HepG2 (cell line): Measurements from ENCODE around the gene DUSP7. TPM values are rescaled to one million over a fixed set of nuclear protein-coding genes. Genes with fewer than 3 reads are reported as not detected.

Source experiments
- PAWR ChIP-seq: sonication (generic); formaldehyde crosslinking; IDR thresholded peaks from 2 replicates; pipeline ENCODE4 v1.4.0; 2020; ENCODE audit warnings: missing genetic modification reagents, mild to moderate bottlenecking, borderline replicate concordance
- ZFP82 ChIP-seq: sonication (generic); formaldehyde crosslinking; IDR thresholded peaks from 2 replicates; pipeline ENCODE4 v1.5.1; 2020; ENCODE audit warnings: mild to moderate bottlenecking, missing genetic modification reagents, borderline replicate concordance
- ZNF264 ChIP-seq: sonication (generic); formaldehyde crosslinking; IDR thresholded peaks from 2 replicates; pipeline ENCODE4 v1.4.0; 2020; ENCODE audit warnings: missing genetic modification reagents
- ZNF431 ChIP-seq: sonication (generic); formaldehyde crosslinking; IDR thresholded peaks from 2 replicates; pipeline ENCODE4 v1.9.0; 2022; ENCODE audit warnings: missing genetic modification reagents, low read depth, mild to moderate bottlenecking, borderline replicate concordance
- ZNF605 ChIP-seq: sonication (generic); formaldehyde crosslinking; IDR thresholded peaks from 2 replicates; pipeline ENCODE4 v1.8.0; 2022; ENCODE audit warnings: mild to moderate bottlenecking, missing genetic modification reagents
- polyA plus RNA-seq, 8 experiments: library from polyadenylated mRNA; depleted of rRNA in 3 of 8; stranded (reverse) in 7 of 8; unstranded in 1 of 8; fragments of >200 nt; fragmentation: Illumina TruSeq in 4 of 8; extraction: Trizol in 4 of 8; gene quantifications; 2 replicates each; pipeline versions ENCODE4 v1.2.1 to v1.2.3, GENCODE V29; 2011 to 2016; ENCODE audit warnings: low read depth in 4 of 8, missing spikeins in 1 of 8, mixed read lengths in 1 of 8; ENCODE audit not compliant: insufficient read depth in 1 of 8
- total RNA-seq, 5 experiments: library from RNA; depleted of rRNA; stranded (reverse); fragments of >200 nt; fragmentation: Illumina TruSeq; extraction: Trizol; gene quantifications; 2 replicates each; pipeline ENCODE4 v1.2.3, GENCODE V29; 2016; ENCODE audit warnings: low read depth in 1 of 5
- TF ChIP-seq, protein P1 (sequence below), 2 experiments: fragments of 450-650 bp in 1 of 2; sonication (generic) in 1 of 2; formaldehyde crosslinking in 1 of 2; IDR thresholded peaks; 2 replicates each; pipeline versions ENCODE4 v1.6.1 to v1.8.0; 2016 to 2022; ENCODE audit warnings: antibody characterized with exemption in 1 of 2, mild to moderate bottlenecking in 1 of 2, missing genetic modification reagents in 1 of 2
- TF ChIP-seq, protein P2 (sequence below): sonication (generic); formaldehyde crosslinking; IDR thresholded peaks from 2 replicates; pipeline ENCODE4 v1.4.0; 2020; ENCODE audit warnings: missing genetic modification reagents, borderline replicate concordance
- TF ChIP-seq, protein P3 (sequence below): sonication (generic); formaldehyde crosslinking; IDR thresholded peaks from 2 replicates; pipeline ENCODE4 v1.8.0; 2022; ENCODE audit warnings: mild to moderate bottlenecking, missing genetic modification reagents
- TF ChIP-seq, protein P4 (sequence below): sonication (generic); formaldehyde crosslinking; conservative IDR thresholded peaks from 2 replicates; pipeline ENCODE4 v1.8.0; 2022; ENCODE audit warnings: mild to moderate bottlenecking, moderate library complexity, missing genetic modification reagents

The DUSP7 gene
- total and polyA plus RNA-seq, 2 of the 13 experiments (the other 11 are each of a cell fraction or from before 2014, with no cell fraction given), result 6.6 to 8.8 TPM

DNA sequence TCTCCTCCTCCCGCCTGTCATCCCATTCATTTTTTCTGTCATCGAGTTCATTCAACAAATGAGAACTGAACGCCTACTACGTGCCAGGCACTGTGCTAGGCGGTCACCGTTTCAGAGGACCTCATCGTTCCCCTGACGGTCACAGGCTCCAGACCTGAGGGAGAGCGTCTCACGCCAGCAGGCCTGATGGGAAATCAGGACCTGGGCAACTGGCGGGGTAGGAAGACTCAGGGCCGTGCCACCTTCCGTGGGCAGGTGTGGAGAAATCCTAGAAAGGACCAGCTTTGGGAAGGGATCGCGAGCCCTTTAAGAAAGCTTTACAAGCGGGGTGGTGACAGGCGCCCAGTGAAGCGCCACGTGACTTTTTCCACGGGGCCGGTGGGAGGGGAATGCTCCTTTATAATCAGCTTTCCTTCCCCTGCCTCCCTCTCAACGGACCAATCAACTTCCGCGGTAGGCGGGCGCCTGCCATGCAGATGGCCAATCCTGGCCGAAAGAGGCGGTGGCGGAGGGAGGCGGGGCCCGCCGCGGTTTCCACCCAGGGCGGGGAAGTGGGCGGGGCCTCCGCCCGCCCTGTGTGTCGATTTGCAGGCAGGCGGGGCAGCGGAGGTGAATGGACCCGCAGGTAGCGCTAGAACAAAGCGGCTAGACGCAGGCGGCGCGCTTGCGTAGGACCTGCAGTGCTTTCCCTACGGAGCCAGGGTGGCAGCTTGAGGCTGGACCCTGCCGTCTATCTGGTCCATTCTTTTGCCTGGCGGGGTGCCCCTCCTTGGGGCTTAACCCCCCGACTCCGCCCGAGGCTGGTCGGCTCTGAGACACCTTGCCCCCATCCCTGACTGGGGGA is 819 bp upstream of the DUSP7 start (continued):
- TF ChIP-seq, protein P1, sequence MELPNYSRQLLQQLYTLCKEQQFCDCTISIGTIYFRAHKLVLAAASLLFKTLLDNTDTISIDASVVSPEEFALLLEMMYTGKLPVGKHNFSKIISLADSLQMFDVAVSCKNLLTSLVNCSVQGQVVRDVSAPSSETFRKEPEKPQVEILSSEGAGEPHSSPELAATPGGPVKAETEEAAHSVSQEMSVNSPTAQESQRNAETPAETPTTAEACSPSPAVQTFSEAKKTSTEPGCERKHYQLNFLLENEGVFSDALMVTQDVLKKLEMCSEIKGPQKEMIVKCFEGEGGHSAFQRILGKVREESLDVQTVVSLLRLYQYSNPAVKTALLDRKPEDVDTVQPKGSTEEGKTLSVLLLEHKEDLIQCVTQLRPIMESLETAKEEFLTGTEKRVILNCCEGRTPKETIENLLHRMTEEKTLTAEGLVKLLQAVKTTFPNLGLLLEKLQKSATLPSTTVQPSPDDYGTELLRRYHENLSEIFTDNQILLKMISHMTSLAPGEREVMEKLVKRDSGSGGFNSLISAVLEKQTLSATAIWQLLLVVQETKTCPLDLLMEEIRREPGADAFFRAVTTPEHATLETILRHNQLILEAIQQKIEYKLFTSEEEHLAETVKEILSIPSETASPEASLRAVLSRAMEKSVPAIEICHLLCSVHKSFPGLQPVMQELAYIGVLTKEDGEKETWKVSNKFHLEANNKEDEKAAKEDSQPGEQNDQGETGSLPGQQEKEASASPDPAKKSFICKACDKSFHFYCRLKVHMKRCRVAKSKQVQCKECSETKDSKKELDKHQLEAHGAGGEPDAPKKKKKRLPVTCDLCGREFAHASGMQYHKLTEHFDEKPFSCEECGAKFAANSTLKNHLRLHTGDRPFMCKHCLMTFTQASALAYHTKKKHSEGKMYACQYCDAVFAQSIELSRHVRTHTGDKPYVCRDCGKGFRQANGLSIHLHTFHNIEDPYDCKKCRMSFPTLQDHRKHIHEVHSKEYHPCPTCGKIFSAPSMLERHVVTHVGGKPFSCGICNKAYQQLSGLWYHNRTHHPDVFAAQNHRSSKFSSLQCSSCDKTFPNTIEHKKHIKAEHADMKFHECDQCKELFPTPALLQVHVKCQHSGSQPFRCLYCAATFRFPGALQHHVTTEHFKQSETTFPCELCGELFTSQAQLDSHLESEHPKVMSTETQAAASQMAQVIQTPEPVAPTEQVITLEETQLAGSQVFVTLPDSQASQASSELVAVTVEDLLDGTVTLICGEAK (IDR thresholded peaks at IDR 0.05), result no peak
- TF ChIP-seq, protein P1 (CRISPR knock-in tag; IDR thresholded peaks at IDR 0.05), result no peak
- TF ChIP-seq, protein P2, sequence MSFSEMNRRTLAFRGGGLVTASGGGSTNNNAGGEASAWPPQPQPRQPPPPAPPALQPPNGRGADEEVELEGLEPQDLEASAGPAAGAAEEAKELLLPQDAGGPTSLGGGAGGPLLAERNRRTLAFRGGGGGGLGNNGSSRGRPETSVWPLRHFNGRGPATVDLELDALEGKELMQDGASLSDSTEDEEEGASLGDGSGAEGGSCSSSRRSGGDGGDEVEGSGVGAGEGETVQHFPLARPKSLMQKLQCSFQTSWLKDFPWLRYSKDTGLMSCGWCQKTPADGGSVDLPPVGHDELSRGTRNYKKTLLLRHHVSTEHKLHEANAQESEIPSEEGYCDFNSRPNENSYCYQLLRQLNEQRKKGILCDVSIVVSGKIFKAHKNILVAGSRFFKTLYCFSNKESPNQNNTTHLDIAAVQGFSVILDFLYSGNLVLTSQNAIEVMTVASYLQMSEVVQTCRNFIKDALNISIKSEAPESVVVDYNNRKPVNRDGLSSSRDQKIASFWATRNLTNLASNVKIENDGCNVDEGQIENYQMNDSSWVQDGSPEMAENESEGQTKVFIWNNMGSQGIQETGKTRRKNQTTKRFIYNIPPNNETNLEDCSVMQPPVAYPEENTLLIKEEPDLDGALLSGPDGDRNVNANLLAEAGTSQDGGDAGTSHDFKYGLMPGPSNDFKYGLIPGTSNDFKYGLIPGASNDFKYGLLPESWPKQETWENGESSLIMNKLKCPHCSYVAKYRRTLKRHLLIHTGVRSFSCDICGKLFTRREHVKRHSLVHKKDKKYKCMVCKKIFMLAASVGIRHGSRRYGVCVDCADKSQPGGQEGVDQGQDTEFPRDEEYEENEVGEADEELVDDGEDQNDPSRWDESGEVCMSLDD (CRISPR knock-in tag), result no peak
- TF ChIP-seq, protein P3, sequence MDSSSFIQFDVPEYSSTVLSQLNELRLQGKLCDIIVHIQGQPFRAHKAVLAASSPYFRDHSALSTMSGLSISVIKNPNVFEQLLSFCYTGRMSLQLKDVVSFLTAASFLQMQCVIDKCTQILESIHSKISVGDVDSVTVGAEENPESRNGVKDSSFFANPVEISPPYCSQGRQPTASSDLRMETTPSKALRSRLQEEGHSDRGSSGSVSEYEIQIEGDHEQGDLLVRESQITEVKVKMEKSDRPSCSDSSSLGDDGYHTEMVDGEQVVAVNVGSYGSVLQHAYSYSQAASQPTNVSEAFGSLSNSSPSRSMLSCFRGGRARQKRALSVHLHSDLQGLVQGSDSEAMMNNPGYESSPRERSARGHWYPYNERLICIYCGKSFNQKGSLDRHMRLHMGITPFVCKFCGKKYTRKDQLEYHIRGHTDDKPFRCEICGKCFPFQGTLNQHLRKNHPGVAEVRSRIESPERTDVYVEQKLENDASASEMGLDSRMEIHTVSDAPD, result no peak
- TF ChIP-seq ZNF264 (CRISPR knock-in tag) (no peak), PAWR (CRISPR knock-in tag) (no peak), ZFP82 (CRISPR knock-in tag) (no peak), ZNF605 (CRISPR knock-in tag) (no peak; the same call in 1 of the 2 replicates), ZNF431 (CRISPR knock-in tag) (no peak)
- TF ChIP-seq, protein P4, sequence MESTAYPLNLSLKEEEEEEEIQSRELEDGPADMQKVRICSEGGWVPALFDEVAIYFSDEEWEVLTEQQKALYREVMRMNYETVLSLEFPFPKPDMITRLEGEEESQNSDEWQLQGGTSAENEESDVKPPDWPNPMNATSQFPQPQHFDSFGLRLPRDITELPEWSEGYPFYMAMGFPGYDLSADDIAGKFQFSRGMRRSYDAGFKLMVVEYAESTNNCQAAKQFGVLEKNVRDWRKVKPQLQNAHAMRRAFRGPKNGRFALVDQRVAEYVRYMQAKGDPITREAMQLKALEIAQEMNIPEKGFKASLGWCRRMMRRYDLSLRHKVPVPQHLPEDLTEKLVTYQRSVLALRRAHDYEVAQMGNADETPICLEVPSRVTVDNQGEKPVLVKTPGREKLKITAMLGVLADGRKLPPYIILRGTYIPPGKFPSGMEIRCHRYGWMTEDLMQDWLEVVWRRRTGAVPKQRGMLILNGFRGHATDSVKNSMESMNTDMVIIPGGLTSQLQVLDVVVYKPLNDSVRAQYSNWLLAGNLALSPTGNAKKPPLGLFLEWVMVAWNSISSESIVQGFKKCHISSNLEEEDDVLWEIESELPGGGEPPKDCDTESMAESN (CRISPR knock-in tag), result 0 out of 2 replicates have a peak, but pooled peaks have one; percentile 10
